GM20000 (cell line): ENCODE results near the gene HPSE2.

Experiments
- DNase-seq: peaks from one replicate; pipeline ENCODE4 v3.0.0; 2012; ENCODE audit warnings: low spot score
- CTCF ChIP-seq: IDR thresholded peaks from 2 replicates; pipeline ENCODE4 v1.5.1; 2012; ENCODE audit warnings: mild to moderate bottlenecking, control low read depth; ENCODE audit errors: extremely low read depth, missing control alignments

HPSE2 gene

GRCh38 chr10:98795467-98795866 is 440.2 kb downstream of the HPSE2 start:
- DNase-seq, result no peak
- TF ChIP-seq CTCF, result no peak

GRCh38 chr10:98790817-98791216 is 444.8 kb downstream of the HPSE2 start:
- DNase-seq, result no peak
- peak; percentile 8 for TF ChIP-seq CTCF

- no peak for DNase-seq
- TF ChIP-seq CTCF, result no peak
These were observed 457.3 kb downstream of the HPSE2 start for GRCh38 chr10:98778277-98778759.

GRCh38 chr10:98758463-98758862 is 477.2 kb downstream of the HPSE2 start:
- no peak for DNase-seq
- TF ChIP-seq CTCF, result no peak

- no peak for TF ChIP-seq CTCF
- peak; percentile 23 for DNase-seq
These were observed 487.4 kb downstream of the HPSE2 start for GRCh38 chr10:98748298-98748697.

GRCh38 chr10:98745645-98746044 is 490.0 kb downstream of the HPSE2 start:
- TF ChIP-seq CTCF, result no peak
- DNase-seq, result no peak

- DNase-seq, result no peak
- no peak for TF ChIP-seq CTCF
These were observed 515.1 kb downstream of the HPSE2 start for GRCh38 chr10:98720551-98720950.
